H7 (cell line): ENCODE results near the gene ABR. TPM values are rescaled to one million over a fixed set of nuclear protein-coding genes. Genes with fewer than 3 reads are reported as not detected.
"Not testable (repeated sequence)": the region's sequence is repeated elsewhere in the genome, so short reads cannot be mapped to it uniquely, and the experiment has no call there.

Experiments
- DNase-seq: peaks from one replicate; pipeline ENCODE4 v3.0.0; 2012
- H3K27me3 ChIP-seq: 2 replicates; pipeline ENCODE4 v1.6.0; 2011; ENCODE audit warnings: mild to moderate bottlenecking, low read length; ENCODE audit not compliant: control insufficient read depth, insufficient read depth
- H3K36me3 ChIP-seq: replicated peaks from 2 replicates; pipeline ENCODE4 v1.5.1; 2011; ENCODE audit warnings: low read length; ENCODE audit not compliant: control insufficient read depth, insufficient read depth
- H3K4me3 ChIP-seq: 2 replicates; pipeline ENCODE4 v1.5.1; 2011; ENCODE audit warnings: low read depth, mild to moderate bottlenecking, control low read depth, low read length, moderate library complexity; ENCODE audit not compliant: insufficient read depth
- total RNA-seq: library from RNA; depleted of rRNA; stranded (reverse); fragments of >200 nt; shearing (Covaris generic); gene quantifications from 2 replicates; pipeline ENCODE4 v1.2.3, GENCODE V29; 2014

ABR gene
- total RNA-seq, 1 experiment from 2014 or later = 31.6 TPM

DNA sequence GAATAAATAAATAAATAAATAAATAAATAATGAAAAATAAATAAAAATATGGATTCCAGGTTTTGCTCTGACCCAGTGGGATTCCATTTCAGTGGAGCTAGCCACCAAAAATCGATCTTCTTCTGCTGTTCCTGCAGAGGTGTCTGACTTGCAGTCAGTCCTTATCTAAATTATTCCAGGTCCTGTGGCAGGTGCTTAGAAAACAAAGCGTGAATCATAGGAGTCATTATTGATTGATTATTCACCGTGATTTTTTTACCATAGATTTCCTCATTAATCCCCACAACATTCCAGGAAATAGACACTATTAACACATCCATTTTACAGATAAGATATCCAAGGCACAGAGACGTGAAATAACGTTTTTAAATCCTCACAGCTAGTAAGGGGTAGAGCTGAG is 31.5 kb upstream of the ABR start:
- Histone ChIP-seq H3K27me3 (no peaks in the 10 kb centered on the region), H3K4me3 (no peak overlapping the region), H3K36me3 (no peaks in the 10 kb centered on the region)
- no peak for DNase-seq

DNA sequence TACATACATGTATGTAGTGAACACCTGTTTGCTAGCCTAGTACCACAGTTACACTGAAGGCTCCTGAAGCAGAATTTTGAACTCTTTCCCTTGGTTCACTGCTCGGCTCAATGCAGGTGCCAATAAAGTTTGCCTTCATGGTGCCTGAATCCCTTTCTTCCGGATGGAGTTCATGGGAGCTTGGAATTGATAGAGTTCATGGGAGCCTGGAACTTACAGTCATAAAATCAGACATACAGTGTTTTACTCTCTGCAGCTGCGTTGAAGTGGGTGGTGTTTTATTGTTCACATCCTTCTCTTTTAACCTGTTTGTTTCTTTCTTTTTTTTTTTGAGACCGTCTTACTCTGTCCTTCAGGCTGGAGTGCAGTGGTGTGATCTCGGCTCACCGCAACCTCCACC is 29.2 kb upstream of the ABR start:
- H3K4me3 ChIP-seq = no peak overlapping the region
- H3K27me3 ChIP-seq = no peaks in the 10 kb centered on the region
- DNase-seq = no peak
- H3K36me3 ChIP-seq = no peaks in the 10 kb centered on the region

DNA sequence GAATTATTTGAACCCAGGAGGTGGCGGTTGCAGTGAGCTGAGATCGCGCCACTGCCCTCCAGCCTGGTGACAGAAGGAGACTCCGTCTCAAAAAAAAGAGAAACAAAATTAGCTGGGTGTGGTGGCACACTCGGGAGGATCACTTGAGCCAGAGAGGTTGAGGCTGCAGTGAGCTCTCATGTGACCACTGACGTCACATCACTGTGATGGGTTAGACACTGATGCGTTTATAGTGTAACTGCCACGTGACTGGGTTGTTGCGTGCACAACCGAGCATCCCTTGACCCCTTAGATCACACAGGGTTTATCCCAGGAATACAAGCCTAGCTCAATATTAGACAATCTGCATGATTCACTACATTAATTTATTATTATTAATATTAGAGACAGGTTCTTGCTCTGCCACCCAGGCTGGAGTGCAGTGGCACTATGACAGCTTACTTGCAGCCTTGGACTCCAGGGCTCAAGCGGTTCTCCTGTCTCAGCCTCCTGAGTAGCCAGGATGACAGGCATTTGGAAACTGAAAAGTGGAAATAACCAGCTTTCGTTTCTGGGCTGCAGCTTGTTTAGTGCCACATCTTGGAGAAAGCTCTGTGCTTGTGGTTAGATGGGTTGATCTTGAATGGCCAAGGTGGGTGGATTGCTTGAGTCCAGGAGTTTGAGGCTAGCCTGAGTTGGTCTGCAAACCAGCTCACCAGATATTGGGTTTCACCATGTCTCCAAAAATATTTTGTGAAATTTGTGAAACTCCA is 26.4 kb upstream of the ABR start:
- Histone ChIP-seq H3K27me3 (no peaks in the 10 kb centered on the region; the same call in 1 of the 2 replicates), H3K4me3 (no peak overlapping the region), H3K36me3 (no peaks in the 10 kb centered on the region)
- DNase-seq = no peak

DNA sequence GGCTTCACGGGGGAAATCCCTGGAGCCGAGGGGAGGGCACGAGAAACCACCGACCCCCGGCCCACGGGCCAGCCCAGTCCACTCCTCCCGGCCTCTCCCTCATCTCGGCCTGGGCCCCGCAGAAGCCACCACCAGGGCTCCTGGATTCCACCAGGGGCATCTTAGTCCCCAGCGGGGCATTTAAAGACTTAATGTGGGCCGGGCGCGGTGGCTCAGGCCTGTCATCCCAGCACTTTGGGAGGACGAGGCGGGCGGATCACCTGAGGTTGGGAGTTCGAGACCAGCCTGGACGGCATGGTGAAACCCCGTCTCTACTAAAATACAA is 24.1 kb upstream of the ABR start:
- H3K36me3 ChIP-seq = no peaks in the 10 kb centered on the region
- H3K27me3 ChIP-seq = no peaks in the 10 kb centered on the region; the same call in 1 of the 2 replicates
- DNase-seq = no peak
- peak overlapping the region; percentile 68 for H3K4me3 ChIP-seq

DNA sequence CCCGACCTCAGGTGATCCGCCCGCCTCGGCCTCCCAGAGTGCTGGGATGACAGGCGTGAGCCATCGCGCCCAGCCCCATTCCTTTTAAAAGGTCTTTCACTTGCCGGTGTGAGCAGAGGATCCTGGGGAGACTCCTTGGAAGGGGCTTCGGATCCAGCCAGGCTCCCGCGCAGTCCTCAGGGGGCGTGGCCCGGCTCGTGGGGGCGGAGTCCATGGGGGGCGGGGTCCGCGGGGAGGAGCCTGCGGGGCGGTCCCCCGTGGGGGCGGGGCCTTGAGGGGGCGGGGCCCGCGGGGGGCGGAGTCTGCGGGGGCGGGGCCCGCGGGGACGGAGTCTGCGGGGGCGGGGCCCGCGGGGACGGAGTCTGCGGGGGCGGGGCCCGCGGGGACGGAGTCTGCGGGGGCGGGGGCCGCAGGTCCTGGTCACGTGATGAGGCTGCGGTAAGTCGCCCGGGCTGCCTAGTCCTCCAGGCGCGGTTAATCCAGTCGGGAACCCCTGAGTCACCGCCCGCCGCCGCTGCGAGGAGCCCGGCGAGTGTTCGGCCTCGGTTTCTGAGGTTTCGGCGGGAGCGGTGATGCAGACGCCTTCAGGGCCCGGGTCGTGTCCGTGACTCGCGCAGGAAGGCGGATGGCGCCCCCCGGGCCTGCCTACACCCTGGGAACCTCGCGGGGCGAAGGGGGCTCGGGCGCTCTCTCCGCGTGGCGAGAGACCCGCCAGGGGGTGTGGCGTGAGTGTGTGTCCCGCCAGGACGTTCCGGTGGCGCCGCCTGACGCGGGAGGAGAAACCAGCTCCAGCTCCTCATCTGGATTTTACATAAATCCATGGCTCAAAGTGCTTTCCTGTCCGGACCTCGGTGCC is 23.6 kb upstream of the ABR start:
- DNase-seq = peak; percentile 100
- H3K36me3 ChIP-seq = no peaks in the 10 kb centered on the region

GRCh38 chr17:1202291-1202690 is 22.5 kb upstream of the ABR start:
- no peak for DNase-seq
- H3K36me3 ChIP-seq = no peaks in the 10 kb centered on the region
- H3K27me3 ChIP-seq = no peaks in the 10 kb centered on the region; the same call in 1 of the 2 replicates
- no peak overlapping the region for H3K4me3 ChIP-seq

More for the DNA sequence above, 23.6 kb upstream of the ABR start:
- Histone ChIP-seq H3K4me3 (peak overlapping the region; percentile 68), H3K27me3 (no peaks in the 10 kb centered on the region; the same call in 1 of the 2 replicates)

DNA sequence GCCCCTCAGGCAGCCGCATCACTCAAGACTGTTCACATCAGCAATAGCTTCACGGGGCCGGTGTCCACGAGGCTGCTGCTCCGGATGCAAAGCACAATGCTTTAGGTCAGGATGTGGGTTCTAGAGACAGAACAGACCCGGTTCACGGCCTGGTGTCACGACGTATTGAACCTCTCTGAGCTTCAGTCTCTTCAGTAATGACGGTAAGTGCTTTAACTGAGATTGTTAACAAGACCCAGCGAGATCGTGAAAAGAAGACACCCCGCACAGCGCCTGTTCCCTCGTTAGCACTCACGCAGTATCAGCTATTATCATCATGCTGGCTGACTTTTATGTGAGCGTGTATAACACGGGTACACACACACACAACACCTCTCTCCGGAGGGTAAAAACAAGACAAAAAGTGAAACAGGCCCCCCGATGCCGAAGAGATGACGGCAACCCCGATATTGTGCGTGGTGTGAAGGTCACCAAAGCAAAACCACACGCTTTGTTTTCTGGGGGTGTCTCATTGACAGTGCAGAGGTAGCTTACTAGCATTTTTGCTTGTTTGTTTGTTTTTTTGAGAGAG is 21.4 kb upstream of the ABR start:
- no peaks in the 10 kb centered on the region; the same call in 1 of the 2 replicates for H3K27me3 ChIP-seq
- no peaks in the 10 kb centered on the region for H3K36me3 ChIP-seq
- peak; percentile 26 for DNase-seq
- H3K4me3 ChIP-seq = no peak overlapping the region

- not testable (repeated sequence) for H3K27me3 ChIP-seq, DNase-seq, H3K36me3 ChIP-seq, H3K4me3 ChIP-seq
These were observed 19.5 kb upstream of the ABR start for GRCh38 chr17:1199271-1199743.

GRCh38 chr17:1197781-1198490 is 18.2 kb upstream of the ABR start:
- Histone ChIP-seq H3K4me3 (no peak overlapping the region), H3K27me3 (no peaks in the 10 kb centered on the region; the same call in 1 of the 2 replicates), H3K36me3 (no peaks in the 10 kb centered on the region)
- DNase-seq = peak; percentile 55

GRCh38 chr17:1197379-1197778 is 17.6 kb upstream of the ABR start:
- Histone ChIP-seq H3K36me3 (no peaks in the 10 kb centered on the region), H3K27me3 (no peaks in the 10 kb centered on the region), H3K4me3 (no peak overlapping the region)
- DNase-seq = no peak

DNA sequence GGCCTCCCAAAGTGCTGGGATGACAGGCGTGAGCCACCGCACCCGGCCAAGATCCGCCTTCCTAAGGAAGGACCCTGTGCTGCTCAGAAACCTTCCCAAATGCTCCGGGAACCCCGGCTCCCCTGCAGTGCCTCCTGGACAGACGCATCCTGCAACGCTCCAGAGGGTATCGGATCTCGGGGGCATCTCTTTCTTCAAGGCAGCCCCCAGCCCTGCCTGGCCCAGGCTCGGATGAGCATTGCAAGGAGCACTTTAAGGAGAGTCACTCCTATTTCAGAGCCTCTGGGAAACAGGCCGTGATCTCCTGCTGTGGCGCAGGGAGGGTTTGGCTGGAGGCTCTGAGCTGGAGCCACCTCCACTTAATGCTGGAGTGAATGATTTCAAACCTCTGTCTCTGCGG is 17.2 kb upstream of the ABR start:
- H3K4me3 ChIP-seq = no peak overlapping the region
- peak; percentile 31 for DNase-seq
- H3K27me3 ChIP-seq = no peaks in the 10 kb centered on the region
- no peaks in the 10 kb centered on the region for H3K36me3 ChIP-seq

DNA sequence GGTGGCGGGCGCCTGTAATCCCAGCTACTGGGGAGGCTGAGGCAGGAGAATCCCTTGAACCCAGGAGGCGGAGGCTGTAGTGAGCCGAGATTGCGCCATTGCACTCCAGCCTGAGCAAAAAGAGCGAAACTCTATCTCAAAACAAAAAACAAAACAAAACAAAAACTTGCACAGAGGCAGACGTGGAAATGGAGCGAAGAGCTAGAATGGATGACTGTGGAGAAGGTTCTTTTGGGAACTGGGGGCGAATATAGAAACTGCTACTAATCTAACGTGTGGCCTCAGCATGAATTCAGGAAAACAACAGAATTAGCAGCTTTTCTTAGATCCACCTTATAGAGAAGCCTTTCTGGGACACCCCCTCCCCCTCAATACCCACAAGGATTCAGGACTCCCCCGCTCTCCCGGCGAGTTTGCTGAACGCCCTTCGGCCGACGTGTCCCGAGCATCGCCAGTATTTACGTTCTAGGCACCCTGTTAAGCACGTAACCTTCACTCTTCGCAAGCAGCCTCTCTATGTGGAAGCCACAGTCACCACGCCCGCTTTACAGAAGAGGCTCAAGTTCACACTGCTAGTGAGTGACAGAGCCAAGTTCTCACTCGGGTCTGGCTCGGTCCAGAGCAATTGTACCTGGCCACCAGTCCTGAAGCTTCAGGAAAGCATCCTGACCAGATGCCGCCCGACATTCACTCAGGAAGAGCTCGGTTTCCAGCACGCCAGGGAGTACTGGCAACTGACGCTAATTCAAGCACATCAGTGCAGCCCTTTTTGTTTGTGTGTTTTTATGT is 13.3 kb upstream of the ABR start:
- no peaks in the 10 kb centered on the region for H3K36me3 ChIP-seq
- no peak for DNase-seq
- H3K4me3 ChIP-seq = no peak overlapping the region
- no peaks in the 10 kb centered on the region for H3K27me3 ChIP-seq

DNA sequence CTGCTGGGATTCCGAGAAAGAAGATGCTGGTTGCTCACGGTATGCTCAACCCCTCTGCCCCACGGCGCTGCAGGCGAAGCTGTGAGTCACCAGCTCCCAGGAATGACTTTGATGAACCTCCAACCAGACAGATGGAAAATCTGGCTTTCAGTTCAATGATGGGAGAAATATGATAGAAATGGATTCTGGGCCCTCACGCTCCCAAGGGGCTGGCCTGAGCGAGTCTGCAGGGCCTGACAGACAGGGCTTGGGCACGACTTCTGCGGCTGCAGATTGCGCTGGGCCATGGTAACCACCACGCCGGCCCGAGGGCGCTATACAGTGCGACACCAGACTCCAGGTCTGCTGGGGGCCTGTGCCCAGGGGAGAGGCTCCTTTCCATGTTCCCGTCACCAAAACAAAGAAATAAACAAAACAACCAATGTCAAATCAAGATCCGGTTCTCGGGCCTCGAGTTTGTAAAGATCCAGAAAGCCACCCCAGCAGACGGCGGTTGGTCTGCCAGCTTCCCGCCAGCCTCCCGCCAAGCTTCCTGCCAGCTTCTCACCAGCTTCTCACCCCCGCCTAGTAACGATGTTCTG is 11.1 kb upstream of the ABR start:
- DNase-seq = peak; percentile 42
- H3K27me3 ChIP-seq = no peaks in the 10 kb centered on the region
- no peak overlapping the region for H3K4me3 ChIP-seq

More for the DNA sequence above, 11.1 kb upstream of the ABR start:
- H3K36me3 ChIP-seq = no peaks in the 10 kb centered on the region
